Activated CD8-positive, alpha-beta memory T cell treated with anti-CD3 and anti-CD28 coated beads for 36 hours (primary cell): Measurements from ENCODE around the gene ATP9B. TPM values are rescaled to one million over a fixed set of nuclear protein-coding genes. Genes with fewer than 3 reads are reported as not detected.

Source experiments
- CTCF ChIA-PET: fragments of 350-600 bp; sonication (Branson Sonifier 250); formaldehyde crosslinking; loops from one replicate; lab custom pipeline; 2021; ENCODE audit warnings: antibody characterized with exemption; lab: Charles Lee
- POLR2A ChIA-PET: fragments of 350-600 bp; sonication (Branson Sonifier 250); formaldehyde crosslinking; loops from one replicate; lab custom pipeline; 2021; ENCODE audit warnings: antibody characterized with exemption; lab: Charles Lee
- total RNA-seq, 2 experiments: library from RNA; stranded (reverse); gene quantifications; one replicate each; pipeline ENCODE4 v1.2.3, GENCODE V29; 2021

The ATP9B gene, protein sequence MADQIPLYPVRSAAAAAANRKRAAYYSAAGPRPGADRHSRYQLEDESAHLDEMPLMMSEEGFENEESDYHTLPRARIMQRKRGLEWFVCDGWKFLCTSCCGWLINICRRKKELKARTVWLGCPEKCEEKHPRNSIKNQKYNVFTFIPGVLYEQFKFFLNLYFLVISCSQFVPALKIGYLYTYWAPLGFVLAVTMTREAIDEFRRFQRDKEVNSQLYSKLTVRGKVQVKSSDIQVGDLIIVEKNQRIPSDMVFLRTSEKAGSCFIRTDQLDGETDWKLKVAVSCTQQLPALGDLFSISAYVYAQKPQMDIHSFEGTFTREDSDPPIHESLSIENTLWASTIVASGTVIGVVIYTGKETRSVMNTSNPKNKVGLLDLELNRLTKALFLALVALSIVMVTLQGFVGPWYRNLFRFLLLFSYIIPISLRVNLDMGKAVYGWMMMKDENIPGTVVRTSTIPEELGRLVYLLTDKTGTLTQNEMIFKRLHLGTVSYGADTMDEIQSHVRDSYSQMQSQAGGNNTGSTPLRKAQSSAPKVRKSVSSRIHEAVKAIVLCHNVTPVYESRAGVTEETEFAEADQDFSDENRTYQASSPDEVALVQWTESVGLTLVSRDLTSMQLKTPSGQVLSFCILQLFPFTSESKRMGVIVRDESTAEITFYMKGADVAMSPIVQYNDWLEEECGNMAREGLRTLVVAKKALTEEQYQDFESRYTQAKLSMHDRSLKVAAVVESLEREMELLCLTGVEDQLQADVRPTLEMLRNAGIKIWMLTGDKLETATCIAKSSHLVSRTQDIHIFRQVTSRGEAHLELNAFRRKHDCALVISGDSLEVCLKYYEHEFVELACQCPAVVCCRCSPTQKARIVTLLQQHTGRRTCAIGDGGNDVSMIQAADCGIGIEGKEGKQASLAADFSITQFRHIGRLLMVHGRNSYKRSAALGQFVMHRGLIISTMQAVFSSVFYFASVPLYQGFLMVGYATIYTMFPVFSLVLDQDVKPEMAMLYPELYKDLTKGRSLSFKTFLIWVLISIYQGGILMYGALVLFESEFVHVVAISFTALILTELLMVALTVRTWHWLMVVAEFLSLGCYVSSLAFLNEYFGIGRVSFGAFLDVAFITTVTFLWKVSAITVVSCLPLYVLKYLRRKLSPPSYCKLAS
- 10 to 100 TPM; 19.6 to 20.4 TPM for total RNA-seq

DNA sequence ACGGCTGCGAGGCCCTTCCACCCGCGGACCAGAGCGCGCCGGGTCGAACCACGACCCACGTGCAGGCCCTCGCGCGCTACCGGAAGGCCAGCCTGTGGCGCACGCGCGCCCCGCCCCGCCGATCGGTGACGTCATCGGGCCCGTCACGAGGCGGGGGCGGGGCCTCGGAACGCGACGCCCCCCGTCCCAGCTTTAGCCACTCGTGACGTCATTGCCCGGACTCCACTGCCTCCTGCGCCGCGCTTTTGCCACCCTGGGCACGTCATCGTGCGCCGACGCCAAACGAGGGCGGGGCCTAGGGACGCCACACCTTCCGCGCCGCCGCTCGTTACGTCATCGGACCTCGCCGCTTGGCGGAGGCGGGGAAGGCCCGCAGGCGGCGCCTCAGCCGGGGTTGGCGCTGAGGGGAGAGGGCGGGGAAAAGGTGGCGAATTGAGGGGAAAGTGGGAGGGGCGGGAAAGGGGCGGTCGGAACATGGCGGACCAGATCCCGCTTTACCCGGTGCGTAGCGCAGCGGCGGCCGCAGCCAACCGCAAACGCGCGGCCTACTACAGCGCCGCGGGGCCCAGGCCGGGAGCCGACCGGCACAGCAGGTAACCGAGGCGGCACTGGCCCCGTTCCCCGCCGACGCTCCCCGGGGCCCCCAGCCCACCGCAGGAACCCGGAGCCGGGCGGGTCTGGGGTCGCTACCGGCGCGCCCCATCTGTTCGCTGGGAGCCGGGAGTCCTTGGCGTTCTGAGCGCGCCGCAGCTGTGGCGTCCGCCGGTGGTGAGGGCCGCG, at the start of gene ATP9B:
TSS of gene ATP9B (plus strand) at position 458 of the 780 bp plus-strand sequence. CDS start at position 475, 17 bp downstream.
- POLR2A ChIA-PET: interaction anchor here (1.2 kb wide), 1 partner anchor 610 kb away, joined by 3 read pairs; no protein-coding TSS in a partner anchor
- CTCF ChIA-PET: no interaction called here

DNA sequence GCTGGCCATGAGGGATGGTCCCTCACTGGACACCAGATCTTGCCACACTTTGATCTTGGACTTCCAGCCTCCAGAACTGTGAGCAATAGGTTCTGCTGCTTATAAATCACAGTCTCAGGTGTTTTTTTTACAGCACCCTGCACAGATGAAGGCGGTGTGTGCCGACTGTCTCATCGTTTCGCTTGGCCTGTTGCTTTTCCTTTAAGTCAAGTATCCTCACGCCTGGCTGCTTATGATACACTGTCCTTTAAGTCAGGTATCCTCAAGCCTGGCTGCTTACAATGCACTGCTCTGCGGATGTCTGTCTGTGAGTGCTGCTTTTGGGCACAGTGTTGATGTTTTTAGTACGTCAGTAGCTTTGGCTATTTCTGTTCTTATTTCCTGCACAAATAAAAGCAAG, 49.3 kb upstream of the ATP9B start:
- CTCF ChIA-PET: no interaction called here
- POLR2A ChIA-PET: no interaction called here

DNA sequence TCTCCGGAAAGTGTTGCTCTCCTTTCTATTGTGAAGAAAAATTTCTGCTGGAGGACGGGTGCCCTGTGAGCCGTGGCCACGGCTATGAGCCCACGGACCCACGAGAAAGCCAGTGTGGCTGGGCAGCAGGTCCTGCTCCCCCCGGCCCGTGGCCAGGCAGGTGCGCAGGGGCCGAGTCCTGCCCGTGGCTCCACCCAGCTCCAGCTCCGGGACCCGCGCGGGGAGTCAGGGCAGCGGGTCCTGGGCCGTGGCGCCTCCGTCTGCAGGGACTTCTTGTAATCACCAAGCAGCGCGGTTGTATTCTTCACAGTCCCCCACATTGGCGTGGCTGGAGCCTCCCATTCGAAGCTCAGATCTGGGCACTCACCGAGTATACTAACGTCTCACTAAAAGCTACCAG, 46.6 kb upstream of the ATP9B start:
- POLR2A ChIA-PET: no interaction called here

DNA sequence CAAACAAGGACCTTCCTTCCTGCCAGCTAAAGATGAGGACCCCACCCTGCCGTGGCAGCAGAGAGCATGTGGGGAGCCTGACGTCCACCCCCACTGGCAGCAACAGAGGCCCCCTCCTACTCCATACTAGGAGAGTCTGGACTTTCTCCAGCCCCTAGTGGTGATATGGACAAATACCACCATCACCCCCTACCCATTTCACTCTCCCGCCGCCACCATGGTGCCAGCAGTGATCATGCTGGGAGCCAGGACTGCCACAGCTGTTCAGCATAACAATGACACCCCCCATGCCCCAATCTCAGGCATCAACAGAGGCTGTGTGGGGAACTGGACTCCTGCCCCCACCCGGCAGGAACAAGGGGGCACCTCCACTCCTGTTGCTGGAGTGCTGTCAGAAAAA, 42.7 kb upstream of the ATP9B start:
- ChIA-PET CTCF (no interaction called here), POLR2A (no interaction called here)

More for the DNA sequence above, 46.6 kb upstream of the ATP9B start:
- CTCF ChIA-PET: no interaction called here

DNA sequence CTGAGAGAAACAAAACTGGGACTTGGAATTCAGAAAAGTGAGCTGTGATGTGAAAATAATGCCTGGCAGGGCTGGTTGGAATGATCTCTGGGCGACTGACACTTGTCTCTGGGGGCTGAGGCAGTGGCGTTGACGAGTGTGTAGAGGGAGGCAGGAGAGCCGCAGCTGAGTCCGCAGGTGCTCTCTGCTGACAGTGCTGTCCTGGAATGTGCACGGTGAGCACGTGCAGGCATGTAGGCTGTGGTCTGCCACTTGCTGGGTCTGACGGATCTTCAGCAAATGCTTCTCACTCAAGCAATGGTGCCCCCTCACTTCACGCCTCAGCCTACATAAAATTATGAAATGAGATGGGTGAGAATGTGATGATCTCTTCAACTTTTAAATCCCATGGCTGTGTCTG, 38.5 kb upstream of the ATP9B start:
- POLR2A ChIA-PET: no interaction called here
- CTCF ChIA-PET: no interaction called here

DNA sequence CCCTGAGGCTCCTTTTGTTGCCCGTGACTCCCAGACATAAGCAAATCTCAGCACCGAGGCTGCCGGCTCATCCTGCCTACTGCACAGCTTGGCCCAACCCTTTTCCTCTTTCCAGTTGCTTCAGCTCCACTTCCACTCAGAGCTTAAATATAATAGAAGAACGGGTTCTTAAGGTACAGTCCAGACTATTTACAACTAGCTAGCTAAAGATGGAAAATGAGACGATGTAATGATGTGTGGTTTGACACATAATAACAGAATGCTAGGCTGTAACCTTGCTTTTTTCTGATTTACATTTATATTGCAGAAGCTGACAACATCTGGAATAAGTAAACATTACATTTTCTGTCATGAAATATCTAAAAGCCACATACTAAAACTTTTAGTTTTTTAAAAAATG, 26.9 kb upstream of the ATP9B start:
- CTCF ChIA-PET: no interaction called here
- POLR2A ChIA-PET: interaction anchor here (0.6 kb wide), 1 partner anchor 306 kb away, joined by 3 read pairs; no protein-coding TSS in a partner anchor

DNA sequence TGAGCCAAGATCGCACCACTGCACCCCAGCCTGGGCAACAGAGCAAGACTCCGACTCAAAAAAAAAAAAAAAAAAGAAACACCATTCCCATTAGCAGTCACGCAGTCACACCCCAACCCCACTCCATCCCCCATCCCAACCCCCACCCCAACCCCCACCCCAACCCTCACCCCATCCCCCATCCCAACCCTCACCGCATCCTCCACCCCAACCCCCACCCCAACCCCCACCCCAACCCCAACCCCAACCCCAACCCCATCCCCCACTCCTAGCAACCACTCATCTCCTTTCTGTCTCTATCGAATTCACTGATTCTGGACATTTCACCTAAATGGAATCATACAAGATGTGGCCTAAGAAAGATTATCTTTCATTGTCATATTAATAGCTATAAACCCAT, 25.9 kb upstream of the ATP9B start:
- POLR2A ChIA-PET: no interaction called here

DNA sequence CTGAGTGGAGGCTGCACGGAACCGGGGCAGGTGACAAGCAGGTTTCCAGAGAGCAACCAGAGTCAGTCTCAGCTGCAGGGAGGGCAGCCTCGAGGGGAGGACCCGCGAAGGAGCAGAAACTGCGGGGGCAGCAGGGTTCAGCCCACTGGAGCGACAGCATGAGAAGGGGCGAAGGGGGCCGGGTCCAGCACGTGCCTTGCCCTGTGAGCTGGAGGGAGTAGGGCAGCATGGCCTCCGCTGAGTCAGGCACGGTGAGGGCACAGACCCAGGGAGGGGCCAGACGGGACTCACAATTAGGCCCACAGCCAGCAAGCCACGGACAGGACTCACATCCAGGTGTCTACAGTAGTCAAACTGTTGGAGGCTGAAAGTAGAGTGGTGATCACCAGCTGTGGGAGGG, 22.7 kb upstream of the ATP9B start:
- ChIA-PET CTCF (no interaction called here), POLR2A (no interaction called here)

More for the DNA sequence above, 25.9 kb upstream of the ATP9B start:
- CTCF ChIA-PET: no interaction called here

DNA sequence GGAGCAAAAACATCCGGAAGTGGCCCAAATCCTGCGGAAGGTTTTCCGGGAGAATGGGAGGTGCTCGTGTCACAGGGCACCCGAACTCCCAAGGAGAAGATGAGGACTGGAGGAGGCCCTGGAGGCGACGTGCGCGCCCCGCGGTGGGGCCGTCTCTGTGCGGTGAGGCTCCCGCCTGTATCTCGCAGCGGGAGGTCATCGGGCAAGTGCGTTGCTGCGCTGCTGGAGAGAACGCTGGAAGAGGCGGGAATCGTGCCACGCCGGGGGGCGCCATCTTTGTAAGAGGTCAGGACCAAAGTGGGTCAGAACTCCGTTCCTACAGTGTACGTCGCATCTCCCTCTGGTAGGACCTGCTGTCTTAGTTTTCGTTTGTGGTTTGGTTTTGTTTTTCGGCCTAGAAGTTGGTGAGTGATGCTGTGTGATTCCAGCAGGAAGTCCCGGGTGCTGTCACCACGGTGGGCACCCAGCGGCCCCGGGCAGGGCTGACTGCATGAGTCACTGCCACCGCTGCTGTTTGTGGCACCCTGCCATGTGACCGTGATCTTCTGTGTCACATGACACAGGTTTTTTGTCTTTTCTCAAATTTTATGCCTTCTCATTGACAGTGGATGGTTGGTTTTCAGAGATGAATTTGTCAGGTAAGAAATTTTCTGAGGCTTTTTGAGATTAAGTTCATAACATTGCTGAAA, 21.5 kb upstream of the ATP9B start:
- ChIA-PET CTCF (no interaction called here), POLR2A (no interaction called here)

DNA sequence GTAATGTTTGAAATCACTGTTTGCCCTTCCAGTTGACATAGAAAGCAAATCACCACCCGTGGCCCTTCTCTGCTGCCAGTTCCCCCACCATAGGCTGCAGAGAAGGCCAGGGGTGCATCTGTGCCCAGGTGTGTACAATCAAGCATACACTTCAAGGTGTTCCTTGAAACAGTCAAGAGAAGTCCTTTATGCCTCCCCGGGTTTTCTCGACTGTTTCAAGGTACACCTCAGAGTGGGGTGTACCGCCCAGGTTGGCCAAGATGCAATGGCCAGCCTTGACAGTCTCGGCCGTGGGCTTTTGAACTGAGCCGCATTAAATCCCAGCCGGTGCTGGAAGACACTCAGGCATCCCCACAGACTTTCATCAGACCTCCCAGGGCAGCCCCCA, 21.0 kb upstream of the ATP9B start:
- ChIA-PET CTCF (no interaction called here), POLR2A (no interaction called here)

DNA sequence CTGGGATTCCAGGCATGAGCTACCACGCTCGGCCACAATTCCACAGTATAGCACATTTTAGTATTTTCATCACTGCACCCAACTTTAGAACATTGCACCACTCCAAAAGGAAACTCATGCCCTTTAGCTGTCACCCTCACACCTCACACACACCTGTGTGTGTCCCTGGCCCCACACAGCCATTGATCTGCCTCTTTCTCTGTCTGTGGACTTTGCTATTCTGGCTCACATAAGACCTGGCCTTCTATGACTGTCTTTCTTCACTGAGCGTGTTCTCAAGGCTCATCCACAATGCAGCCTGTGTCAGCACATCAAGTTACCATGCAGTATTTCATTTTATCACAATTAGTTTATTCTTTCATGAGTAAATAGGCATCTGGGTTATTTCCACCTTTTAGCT, 19.7 kb upstream of the ATP9B start:
- ChIA-PET POLR2A (no interaction called here), CTCF (no interaction called here)

DNA sequence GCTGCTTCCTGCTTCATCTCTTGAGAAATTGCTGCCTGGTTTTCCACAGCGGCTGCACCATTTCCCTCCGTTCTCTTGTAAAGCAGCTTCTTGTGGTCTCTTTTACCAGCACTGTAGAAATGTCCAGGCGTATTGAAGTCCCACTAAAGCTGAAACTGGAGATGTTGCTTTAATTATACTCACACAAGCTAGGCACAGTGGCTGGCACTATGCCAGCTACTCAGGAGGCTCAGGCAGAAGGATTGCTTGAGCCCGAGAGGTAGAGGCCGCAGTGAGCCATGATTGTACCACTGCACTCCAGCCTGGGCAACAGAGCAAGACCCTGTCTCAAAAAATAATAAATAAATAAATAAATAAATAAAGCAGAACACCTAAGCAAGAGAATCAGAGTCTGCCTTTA, 19.2 kb upstream of the ATP9B start:
- CTCF ChIA-PET: no interaction called here

DNA sequence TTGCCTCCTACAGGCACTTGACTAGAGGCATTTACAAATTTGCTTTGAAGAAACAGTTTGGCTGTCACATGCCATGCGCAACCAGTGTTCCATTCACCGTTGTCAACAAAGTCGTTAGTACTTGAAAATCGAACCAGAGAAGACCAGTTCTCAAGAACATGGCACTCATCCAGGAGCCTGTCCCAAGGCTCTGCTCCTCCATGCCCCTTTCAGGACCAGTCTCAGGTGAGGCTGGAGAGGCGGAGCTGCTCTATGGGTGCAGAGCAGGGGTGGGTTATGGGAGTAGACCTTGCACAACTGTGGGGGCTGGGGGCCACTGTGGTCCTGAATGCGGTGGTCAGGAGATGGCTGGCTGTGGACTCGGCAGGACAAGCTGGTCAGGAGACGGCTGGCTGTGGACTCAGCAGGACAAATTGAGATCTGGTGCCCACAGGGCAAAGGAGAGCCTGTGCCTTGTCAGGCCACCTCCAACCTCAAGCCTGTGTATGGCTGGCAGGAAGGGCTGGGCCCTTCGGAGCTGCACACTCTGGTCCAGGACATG, 12.3 kb upstream of the ATP9B start:
- ChIA-PET POLR2A (no interaction called here), CTCF (no interaction called here)

More for the DNA sequence above, 19.2 kb upstream of the ATP9B start:
- POLR2A ChIA-PET: no interaction called here

DNA sequence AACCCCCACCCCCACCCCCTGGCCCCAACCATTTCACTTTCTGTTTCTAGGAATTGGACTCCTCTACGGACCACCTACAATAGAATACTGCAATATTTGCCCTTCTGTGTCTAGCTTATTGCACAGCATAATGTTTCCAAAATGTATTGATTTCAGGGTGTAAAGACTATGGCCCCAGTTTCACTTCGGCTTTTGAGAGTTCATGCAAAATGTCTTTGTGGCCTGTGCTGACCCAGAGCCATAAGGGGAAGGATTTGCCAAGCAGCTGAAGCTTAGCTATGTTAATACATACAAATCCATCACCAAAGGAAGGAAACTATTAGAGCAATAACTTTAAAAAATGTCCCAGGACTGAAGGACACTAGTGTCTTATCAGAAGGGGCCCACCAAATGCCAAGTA, 11.2 kb upstream of the ATP9B start:
- ChIA-PET POLR2A (no interaction called here), CTCF (interaction anchor here (0.9 kb wide), 1 partner anchor 37 kb away, joined by 3 read pairs; no protein-coding TSS in a partner anchor)

DNA sequence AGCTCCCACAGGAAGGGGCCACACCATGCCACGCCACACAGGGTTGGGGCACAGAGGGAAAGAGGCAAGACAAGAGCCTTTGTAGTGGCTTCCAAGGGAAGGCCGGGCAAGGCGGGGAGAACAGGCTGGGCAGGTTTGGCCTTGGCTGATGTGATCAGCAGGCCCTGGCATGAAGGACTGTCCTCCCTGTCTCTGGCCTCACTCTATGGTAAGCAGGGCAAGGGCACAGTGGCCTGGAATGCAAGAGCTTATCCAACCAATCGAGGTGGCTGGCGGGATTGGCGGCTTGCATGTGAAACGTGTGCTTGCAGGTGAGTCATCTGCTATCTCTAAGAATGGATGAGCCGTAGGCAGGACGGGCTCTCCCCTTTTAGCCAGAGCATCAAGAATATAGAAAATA, 6.4 kb upstream of the ATP9B start:
- CTCF ChIA-PET: no interaction called here
- POLR2A ChIA-PET: no interaction called here

DNA sequence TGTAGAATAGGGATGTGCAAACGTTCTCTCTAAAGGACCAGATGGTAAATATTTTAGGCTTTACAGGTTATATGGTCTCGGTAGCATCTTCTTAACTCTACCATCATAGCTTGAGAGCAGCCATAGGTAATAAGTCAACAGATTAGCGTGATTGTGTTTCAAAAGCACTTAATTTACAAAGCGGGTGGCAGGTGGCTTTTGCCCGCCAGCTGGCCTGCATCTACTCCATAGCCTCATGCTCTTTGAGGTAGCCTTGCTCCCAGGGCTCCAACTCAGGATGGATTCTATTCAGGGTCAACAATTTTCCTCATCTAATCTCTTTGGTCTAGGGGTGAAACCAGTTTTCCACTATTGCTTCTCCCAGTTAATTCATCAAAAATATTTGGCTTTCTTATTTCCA, 5.0 kb upstream of the ATP9B start:
- CTCF ChIA-PET: no interaction called here
- POLR2A ChIA-PET: no interaction called here

DNA sequence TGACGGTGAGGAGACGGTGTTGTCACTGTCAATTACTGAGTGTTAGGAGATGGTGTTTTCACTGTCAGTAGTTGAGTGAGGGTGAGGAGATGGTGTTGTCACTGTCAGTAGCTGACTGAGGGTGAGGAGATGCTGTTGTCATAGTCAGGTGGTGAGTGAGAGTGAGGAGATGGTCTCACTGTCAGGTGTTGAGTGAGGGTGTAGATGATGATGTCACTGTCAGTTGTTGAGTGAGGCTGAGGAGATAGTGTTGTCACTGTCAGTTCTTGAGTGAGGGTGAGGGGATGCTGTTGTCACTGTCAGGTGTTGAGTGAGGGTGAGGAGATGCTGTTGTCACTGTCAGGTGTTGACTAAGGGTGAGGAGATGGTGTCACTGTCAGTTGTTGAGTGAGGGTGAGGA, 3.4 kb upstream of the ATP9B start:
- ChIA-PET POLR2A (no interaction called here), CTCF (no interaction called here)

DNA sequence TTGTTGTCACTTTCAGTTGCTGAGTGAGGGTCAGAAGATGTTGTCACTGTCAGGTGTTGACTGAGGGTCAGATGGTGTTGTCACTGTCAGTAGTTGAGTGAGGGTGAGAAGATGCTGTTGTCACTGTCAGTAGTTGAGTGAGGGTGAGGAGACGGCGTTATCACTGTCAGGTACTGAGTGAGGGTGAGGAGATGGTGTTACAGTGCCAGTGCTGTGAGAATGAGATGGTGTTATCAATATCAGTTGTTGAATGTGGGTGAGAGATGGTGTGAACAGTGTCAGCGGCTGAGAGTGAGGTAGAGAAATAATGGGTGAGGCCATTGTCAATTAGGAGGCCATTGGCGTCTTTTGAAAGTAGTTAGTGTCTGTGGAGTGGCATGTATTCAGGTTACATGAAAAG, 1.6 kb upstream of the ATP9B start:
- CTCF ChIA-PET: no interaction called here
- POLR2A ChIA-PET: interaction anchor here (1.2 kb wide), 1 partner anchor 611 kb away, joined by 3 read pairs; no protein-coding TSS in a partner anchor
